HUES64 (cell line): ENCODE results near the gene SAMHD1.
"Not testable (repeated sequence)": the region's sequence is repeated elsewhere in the genome, so short reads cannot be mapped to it uniquely, and the experiment has no call there.

Experiments
- H3K27ac ChIP-seq: 2 replicates; pipeline ENCODE4 v1.7.0; 2013; ENCODE audit warnings: low read depth, low read length, inconsistent platforms
- H3K27me3 ChIP-seq: 2 replicates; pipeline ENCODE4 v1.6.1; 2013; ENCODE audit warnings: mild to moderate bottlenecking, low read length; ENCODE audit not compliant: insufficient read depth
- H3K36me3 ChIP-seq: 2 replicates; pipeline ENCODE4 v1.6.1; 2013; ENCODE audit warnings: mild to moderate bottlenecking, low read length; ENCODE audit not compliant: insufficient read depth
- H3K4me1 ChIP-seq: 2 replicates; pipeline ENCODE4 v1.6.1; 2013; ENCODE audit warnings: mild to moderate bottlenecking, low read length, moderate library complexity; ENCODE audit not compliant: insufficient read depth
- H3K4me3 ChIP-seq: 2 replicates; pipeline ENCODE4 v1.5.1; 2013; ENCODE audit warnings: mild to moderate bottlenecking, low read length, moderate library complexity
- H3K9ac ChIP-seq: 2 replicates; pipeline ENCODE4 v1.6.1; 2013; ENCODE audit warnings: mild to moderate bottlenecking, low read depth, low read length
- H3K9me3 ChIP-seq: 2 replicates; pipeline ENCODE4 v1.6.1; 2013; ENCODE audit warnings: low read depth, low read length; ENCODE audit not compliant: insufficient read depth
- WGBS: fragments of 150-250, 120-280 bp; methylation state at CpG from one replicate; pipeline ENCODE4 v1.1.7; 2013; ENCODE audit warnings: missing lambda C conversion rate; 5-methylcytosine and 5-hydroxymethylcytosine counted together

Gene SAMHD1

DNA sequence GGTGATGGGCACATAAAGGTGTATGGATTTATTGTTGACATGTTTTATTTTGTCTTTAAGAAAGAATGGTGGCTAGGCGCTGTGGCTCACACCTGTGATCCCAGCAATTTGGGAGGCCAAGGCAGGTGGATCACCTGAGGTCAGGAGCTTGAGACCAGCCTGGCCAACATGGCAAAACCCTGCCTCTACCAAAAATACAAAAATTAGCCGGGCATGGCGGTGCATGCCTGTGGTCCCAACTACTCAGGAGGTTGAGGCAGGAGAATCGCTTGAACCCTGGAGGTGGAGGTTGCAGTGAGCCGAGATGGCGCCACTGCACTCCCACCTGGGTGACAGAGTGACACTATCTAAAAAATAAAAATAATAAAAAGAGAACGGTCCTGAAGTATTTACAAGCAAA lies 45.4 kb downstream of the SAMHD1 start:
- not testable (repeated sequence) for H3K27ac ChIP-seq, H3K4me1 ChIP-seq, H3K27me3 ChIP-seq, H3K9ac ChIP-seq, H3K4me3 ChIP-seq, H3K9me3 ChIP-seq
- H3K36me3 ChIP-seq = peaks cover 38% of the 10 kb centered on the region
- 95% methylated on average over 5 of the region's 7 CpGs for WGBS

DNA sequence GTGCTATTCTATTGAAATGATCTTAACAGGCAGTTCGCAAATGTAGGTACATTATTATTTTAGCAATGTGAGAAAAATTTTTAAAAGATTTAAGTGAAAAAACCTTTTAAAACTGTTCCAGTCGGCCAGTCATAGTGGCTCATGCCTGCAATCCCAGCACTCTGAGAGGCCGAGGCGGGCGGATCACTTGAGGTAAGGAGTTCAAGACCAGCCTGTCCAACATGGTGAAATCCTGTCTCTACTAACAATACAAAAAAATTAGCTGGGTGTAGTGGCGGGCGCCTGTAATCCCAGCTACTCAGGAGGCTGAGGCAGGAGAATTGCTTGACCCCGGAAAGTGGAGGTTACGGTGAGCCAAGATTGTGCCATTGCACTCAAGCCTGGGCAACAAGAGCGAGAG lies 45.9 kb downstream of the SAMHD1 start:
- H3K9ac ChIP-seq, H3K4me1 ChIP-seq, H3K27me3 ChIP-seq, H3K9me3 ChIP-seq, H3K27ac ChIP-seq, H3K4me3 ChIP-seq: not testable (repeated sequence)
- H3K36me3 ChIP-seq = peaks cover 38% of the 10 kb centered on the region
- WGBS = 92% methylated on average over 10 of the region's 10 CpGs

DNA sequence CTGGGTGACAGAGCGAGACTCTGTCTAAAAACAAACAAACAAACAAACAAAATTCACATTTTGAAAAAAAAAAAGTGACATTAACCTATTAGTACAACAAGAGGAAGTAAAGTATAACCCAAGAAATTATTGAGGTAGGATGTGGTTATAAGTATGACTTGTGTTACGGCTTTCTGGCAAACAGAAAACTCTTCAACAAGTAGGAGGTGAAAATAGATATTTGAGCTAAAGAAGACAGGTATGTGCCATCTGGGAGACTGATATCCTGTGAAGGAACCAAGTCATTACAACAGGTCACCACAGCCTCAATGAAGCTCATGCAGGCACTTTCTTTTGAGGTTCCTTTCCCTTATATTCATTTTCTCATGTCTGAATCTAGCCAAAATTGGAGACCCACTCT lies 46.8 kb downstream of the SAMHD1 start:
- Histone ChIP-seq H3K27ac (no peak overlapping the region), H3K36me3 (peaks cover 37% of the 10 kb centered on the region)
- 95% methylated on average over 1 of the region's 2 CpGs for WGBS

DNA sequence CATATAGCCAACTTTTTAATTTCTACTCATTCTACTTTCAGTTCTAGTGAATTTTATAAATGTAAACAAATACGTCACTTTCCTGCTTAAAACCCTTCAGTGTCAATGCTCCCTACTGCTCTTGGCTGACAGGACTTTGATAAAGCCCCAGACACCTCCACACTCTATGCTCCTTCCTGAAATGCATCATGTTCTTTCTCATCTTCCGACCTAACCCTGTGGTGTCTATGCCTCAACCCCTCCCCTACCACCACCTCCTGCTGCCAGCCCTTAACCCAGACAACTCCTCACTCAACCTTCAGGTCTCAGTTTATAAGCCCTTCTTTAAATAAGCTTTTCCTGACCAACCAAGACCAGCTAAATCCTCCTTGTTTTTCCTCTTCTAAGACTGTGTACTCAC lies 56.5 kb downstream of the SAMHD1 start:
- no peak overlapping the region for H3K9ac ChIP-seq
- H3K36me3 ChIP-seq = peaks cover 59% of the 10 kb centered on the region
- H3K9me3 ChIP-seq = no peaks in the 10 kb centered on the region
- WGBS = 79% methylated on average over 2 of the region's 2 CpGs
- H3K4me1 ChIP-seq = no peaks in the 10 kb centered on the region
- no peak overlapping the region for H3K4me3 ChIP-seq
- no peaks in the 10 kb centered on the region for H3K27me3 ChIP-seq
- H3K27ac ChIP-seq = no peak overlapping the region

More for the DNA sequence above, 46.8 kb downstream of the SAMHD1 start:
- no peak overlapping the region for H3K9ac ChIP-seq
- H3K4me3 ChIP-seq = no peak overlapping the region
- no peaks in the 10 kb centered on the region for H3K27me3 ChIP-seq
- H3K9me3 ChIP-seq = no peaks in the 10 kb centered on the region
- H3K4me1 ChIP-seq = no peaks in the 10 kb centered on the region

DNA sequence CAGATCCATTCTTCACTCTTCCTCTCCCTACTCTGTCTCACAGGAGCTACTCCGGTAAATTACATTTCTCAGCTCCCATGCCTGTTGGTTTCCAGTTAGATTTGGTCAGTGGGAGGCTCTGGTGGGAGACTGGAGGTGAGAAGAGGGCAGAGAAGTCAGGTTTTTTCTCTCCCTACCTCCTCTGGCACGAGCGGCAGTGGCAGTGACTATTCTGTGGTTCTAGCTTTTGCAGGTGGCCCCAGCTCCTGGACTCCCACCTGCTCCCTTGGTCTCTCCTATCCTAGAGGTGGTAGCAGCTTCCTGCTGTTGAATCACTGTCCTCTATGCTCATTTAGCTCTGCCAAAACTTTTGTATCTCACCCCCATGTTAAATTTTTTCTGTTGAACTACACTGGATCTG lies 57.7 kb downstream of the SAMHD1 start:
- no peaks in the 10 kb centered on the region for H3K4me1 ChIP-seq
- H3K27me3 ChIP-seq = no peaks in the 10 kb centered on the region
- H3K36me3 ChIP-seq = peaks cover 51% of the 10 kb centered on the region
- no peak overlapping the region for H3K27ac ChIP-seq
- no peak overlapping the region for H3K4me3 ChIP-seq
- H3K9ac ChIP-seq = no peak overlapping the region
- no peaks in the 10 kb centered on the region for H3K9me3 ChIP-seq
- 94% methylated on average over 3 of the region's 3 CpGs for WGBS

DNA sequence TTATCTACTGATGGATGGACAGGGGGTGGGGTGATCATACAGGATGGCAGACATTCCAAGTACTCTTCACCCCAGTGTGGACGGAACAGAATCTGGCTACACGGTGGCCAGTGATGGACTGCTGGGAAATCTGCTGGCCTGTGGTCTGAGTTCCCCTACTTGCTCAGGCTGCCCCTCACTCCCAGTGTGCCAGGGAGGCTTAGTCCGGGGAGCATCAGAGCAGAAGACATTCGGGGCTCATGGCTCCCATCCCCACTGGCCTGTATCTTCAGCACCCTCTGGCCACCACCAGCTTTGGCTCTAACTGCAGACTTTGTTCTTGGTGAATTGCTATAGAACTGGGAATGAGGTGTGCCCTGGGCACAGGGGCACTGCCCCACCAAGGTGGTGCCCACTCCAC lies 60.3 kb downstream of the SAMHD1 start:
- no peaks in the 10 kb centered on the region for H3K27me3 ChIP-seq
- WGBS = 97% methylated on average over 4 of the region's 4 CpGs
- H3K4me1 ChIP-seq = peaks cover 8% of the 10 kb centered on the region; the same call in 1 of the 2 replicates
- H3K9ac ChIP-seq = no peak overlapping the region
- peaks cover 34% of the 10 kb centered on the region; the same call in 1 of the 2 replicates for H3K36me3 ChIP-seq
- H3K9me3 ChIP-seq = no peaks in the 10 kb centered on the region
- no peak overlapping the region for H3K27ac ChIP-seq
- H3K4me3 ChIP-seq = no peak overlapping the region

DNA sequence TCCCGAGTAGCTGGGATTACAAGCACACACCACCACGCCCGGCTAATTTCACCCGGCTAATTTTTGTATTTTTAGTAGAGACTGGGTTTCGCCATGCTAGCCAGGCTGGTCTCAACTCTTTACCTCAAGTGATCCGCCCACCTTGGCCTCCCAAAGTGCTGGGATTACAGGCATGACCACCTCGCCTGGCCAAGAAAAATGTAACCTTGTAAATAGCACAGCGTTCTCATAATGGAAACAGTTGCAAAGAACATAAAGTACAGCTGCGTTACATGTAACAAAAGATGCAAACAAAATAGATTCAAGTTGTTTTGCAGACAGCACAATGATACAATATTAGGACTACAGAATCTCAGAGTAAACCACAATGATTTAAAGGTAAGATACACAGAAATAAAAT lies 60.9 kb downstream of the SAMHD1 start:
- Histone ChIP-seq H3K4me1 (peaks cover 8% of the 10 kb centered on the region; the same call in 1 of the 2 replicates), H3K9ac (no peak overlapping the region), H3K4me3 (no peak overlapping the region), H3K27ac (no peak overlapping the region), H3K36me3 (peaks cover 32% of the 10 kb centered on the region; the same call in 1 of the 2 replicates), H3K27me3 (no peaks in the 10 kb centered on the region), H3K9me3 (no peaks in the 10 kb centered on the region)
- WGBS = 95% methylated on average over 9 of the region's 9 CpGs

DNA sequence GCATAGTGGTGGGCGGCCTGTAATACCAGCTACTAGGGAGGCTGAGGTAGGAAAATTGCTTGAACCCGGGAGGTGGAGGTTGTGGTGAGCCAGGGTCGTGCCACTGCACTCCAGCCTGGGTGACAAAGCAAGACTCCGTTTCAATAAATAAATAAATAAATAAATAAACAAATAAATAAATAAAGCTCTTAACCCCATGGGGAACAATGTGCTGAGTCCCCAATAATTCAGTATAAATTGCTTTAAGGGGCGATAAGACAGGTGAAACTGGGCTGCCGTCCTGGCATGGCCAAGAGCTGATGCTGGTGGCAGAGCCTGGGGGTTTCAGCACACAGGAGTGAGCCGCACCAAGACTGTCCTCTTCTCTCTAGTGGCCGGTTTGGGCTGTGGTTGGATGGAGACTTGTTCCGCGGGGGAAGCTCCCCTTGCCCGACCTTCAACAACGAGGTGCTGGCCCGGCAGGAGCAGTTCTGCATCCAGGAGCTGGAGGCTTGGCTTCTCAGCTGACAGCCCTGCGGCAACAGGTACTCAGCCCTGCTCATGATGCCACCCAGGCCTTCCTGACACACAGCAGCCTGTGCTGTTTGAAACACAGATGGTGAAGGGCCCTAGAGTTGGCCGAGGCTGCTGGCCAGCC lies 62.5 kb downstream of the SAMHD1 start:
- Histone ChIP-seq H3K4me1 (peaks cover 8% of the 10 kb centered on the region; the same call in 1 of the 2 replicates), H3K36me3 (peaks cover 27% of the 10 kb centered on the region; the same call in 1 of the 2 replicates), H3K9me3 (no peaks in the 10 kb centered on the region), H3K27ac (no peak overlapping the region), H3K4me3 (no peak overlapping the region), H3K27me3 (no peaks in the 10 kb centered on the region), H3K9ac (no peak overlapping the region)
- 95% methylated on average over 13 of the region's 15 CpGs for WGBS

DNA sequence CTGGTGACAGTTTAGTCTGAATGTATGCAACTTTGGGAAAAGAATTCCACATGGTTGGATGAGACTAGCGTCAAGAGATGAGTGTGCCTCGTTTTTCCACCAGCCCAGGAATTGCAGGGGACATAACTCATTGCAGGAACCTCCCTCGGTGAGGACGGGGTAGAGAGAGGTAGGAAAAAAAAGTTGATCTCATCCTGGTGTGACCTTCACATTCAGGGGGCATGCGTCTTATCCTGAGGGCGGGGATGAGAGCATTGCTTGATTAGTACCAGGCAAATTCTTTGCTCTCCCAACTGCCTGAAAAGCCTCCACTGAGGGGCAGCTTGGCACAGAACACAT lies 63.8 kb downstream of the SAMHD1 start:
- H3K27ac ChIP-seq = no peak overlapping the region
- peaks cover 19% of the 10 kb centered on the region; the same call in 1 of the 2 replicates for H3K36me3 ChIP-seq
- H3K4me1 ChIP-seq = peaks cover 8% of the 10 kb centered on the region; the same call in 1 of the 2 replicates
- H3K9ac ChIP-seq = no peak overlapping the region
- peak overlapping the region; percentile 11; the same call in 1 of the 2 replicates for H3K4me3 ChIP-seq
- no peaks in the 10 kb centered on the region for H3K9me3 ChIP-seq
- no peaks in the 10 kb centered on the region for H3K27me3 ChIP-seq
- 71% methylated on average over 6 of the region's 6 CpGs for WGBS

DNA sequence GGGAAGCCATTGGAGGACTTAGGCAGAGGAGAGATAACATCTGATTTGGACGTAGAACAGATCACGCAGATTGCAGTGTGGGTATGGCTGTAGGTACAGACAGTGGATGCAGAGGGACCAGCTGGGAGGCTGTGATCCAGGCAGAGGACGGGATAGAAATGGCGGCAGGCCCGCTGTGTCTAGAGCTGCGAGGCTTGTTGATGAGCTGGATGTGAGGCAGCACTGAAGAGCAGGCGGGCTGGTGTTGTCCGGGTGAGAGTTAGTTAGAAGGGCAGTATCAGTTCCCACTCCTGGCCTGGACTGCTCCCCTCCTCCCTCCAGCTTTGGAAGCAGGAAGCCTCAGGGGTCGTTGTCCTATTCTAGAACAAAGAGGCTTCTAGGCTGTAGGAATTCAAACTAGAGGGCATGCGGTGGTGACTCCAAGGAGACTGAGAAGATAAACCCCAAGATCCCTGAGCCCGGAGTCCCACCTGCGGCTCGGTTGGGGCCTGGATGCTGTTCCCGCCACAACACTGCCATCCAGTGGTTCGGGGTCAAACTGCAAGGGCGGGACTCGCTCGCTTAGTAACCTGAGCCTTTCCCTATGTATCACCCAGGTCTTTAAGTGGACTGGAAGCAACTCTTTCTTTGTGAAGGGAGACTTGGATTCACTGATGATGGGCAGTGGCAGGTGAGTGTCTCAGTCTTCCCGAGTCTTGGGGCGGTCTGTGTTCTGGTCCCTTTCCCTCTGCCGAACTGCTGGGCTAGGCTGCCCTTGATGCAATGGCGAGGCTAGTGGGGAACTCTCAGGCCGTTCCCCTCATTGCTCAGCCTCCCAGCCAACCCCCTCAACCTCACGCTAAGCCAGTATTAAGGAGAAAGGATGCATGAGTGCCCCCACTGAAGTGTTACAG lies 64.4 kb downstream of the SAMHD1 start:
- Histone ChIP-seq H3K4me3 (peak overlapping the region; percentile 11; the same call in 1 of the 2 replicates), H3K9me3 (no peaks in the 10 kb centered on the region), H3K36me3 (peaks cover 14% of the 10 kb centered on the region; the same call in 1 of the 2 replicates), H3K27me3 (no peaks in the 10 kb centered on the region), H3K9ac (peak overlapping the region; percentile 26; the same call in 1 of the 2 replicates), H3K27ac (peak overlapping the region; percentile 21; the same call in 1 of the 2 replicates), H3K4me1 (peaks cover 8% of the 10 kb centered on the region; the same call in 1 of the 2 replicates)
- 32% methylated on average over 23 of the region's 24 CpGs for WGBS

DNA sequence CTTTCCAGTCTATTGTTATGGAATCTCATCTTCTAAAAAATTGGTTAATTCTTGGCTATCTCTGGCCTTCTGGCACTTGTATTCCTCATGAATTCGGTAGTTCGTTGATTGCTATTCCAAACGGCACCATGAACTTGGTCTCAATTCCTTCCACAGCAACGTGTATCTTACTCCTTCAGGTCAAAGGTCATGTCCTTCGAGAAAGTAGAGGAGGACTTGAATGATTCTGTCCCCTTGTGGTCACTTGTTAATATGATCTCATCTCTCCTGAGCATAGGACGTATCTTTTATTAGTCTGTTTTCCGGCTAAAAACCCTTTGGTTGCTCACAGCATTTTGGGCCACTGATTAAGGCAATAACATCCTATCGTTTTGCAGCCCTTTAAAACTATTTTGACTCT lies 66.2 kb downstream of the SAMHD1 start:
- H3K36me3 ChIP-seq = no peaks in the 10 kb centered on the region; the same call in 1 of the 2 replicates
- H3K27ac ChIP-seq = no peak overlapping the region
- peaks cover 8% of the 10 kb centered on the region; the same call in 1 of the 2 replicates for H3K4me1 ChIP-seq
- no peak overlapping the region for H3K4me3 ChIP-seq
- WGBS = 85% methylated on average over 8 of the region's 8 CpGs
- no peaks in the 10 kb centered on the region for H3K9me3 ChIP-seq
- no peak overlapping the region for H3K9ac ChIP-seq
- no peaks in the 10 kb centered on the region for H3K27me3 ChIP-seq
